ENCODE results near the gene CNTNAP2. TPM values are rescaled to one million over a fixed set of nuclear protein-coding genes. Genes with fewer than 3 reads are reported as not detected.

Gene CNTNAP2
- total and polyA plus RNA-seq, 8 donors, result 0.09 to 1.1 (median 0.38) TPM

- Histone ChIP-seq H3K36me3 (no peaks in the 10 kb centered on the region), H3K4me1 (no peaks in the 10 kb centered on the region), H3K9me3 (no peaks in the 10 kb centered on the region), H3K4me3 (no peak overlapping the region), H3K27ac (no peak overlapping the region), H3K27me3 (no peaks in the 10 kb centered on the region)
- 58 to 64% methylated on average over 2 of the region's 2 CpGs for WGBS, 2 donors
- DNase-seq (no peak), FAIRE-seq (no peak), ATAC-seq (no peak)
- no peak for TF ChIP-seq CTCF (IDR thresholded peaks at IDR 0.05)
- intact Hi-C loops (cut with DNase I), result no loop called here
Observed at GRCh38 chr7:146455091-146455655, 338.6 kb downstream of the CNTNAP2 start.

- WGBS, 2 donors, result 46 to 58% methylated on average over 2 of the region's 2 CpGs
- Histone ChIP-seq H3K36me3 (no peaks in the 10 kb centered on the region), H3K27ac (no peak overlapping the region), H3K9me3 (no peaks in the 10 kb centered on the region), H3K4me3 (no peak overlapping the region), H3K27me3 (no peaks in the 10 kb centered on the region), H3K4me1 (no peaks in the 10 kb centered on the region)
- FAIRE-seq, result no peak
- no peak for DNase-seq
- ATAC-seq, result no peak
- intact Hi-C loops (cut with DNase I), result no loop called here
- no peak for TF ChIP-seq CTCF (IDR thresholded peaks at IDR 0.05)
Observed at GRCh38 chr7:146479040-146479439, 362.4 kb downstream of the CNTNAP2 start.

GRCh38 chr7:146486519-146486918 is 369.9 kb downstream of the CNTNAP2 start:
- FAIRE-seq, result no peak
- no peaks in the 10 kb centered on the region for H3K4me1 ChIP-seq
- intact Hi-C loops (cut with DNase I), result no loop called here
- no peak overlapping the region for H3K27ac ChIP-seq
- H3K4me3 ChIP-seq, result no peak overlapping the region
- no peaks in the 10 kb centered on the region for H3K36me3 ChIP-seq
- no peak for ATAC-seq
- H3K27me3 ChIP-seq, result no peaks in the 10 kb centered on the region
- WGBS, 2 donors, result 74 to 85% methylated on average over 3 of the region's 3 CpGs
- TF ChIP-seq CTCF (IDR thresholded peaks at IDR 0.05), result no peak
- DNase-seq, result no peak
- no peaks in the 10 kb centered on the region for H3K9me3 ChIP-seq

- no peak for ATAC-seq
- FAIRE-seq, result no peak
- H3K27me3 ChIP-seq, result no peaks in the 10 kb centered on the region
- no peak overlapping the region for H3K27ac ChIP-seq
- no peaks in the 10 kb centered on the region for H3K9me3 ChIP-seq
- H3K4me1 ChIP-seq, result no peaks in the 10 kb centered on the region
- H3K4me3 ChIP-seq, result no peak overlapping the region
- WGBS, 2 donors, result 20 to 32% methylated on average over 4 of the region's 4 CpGs
- no peak for DNase-seq
- intact Hi-C loops (cut with DNase I), result no loop called here
- no peaks in the 10 kb centered on the region for H3K36me3 ChIP-seq
- TF ChIP-seq CTCF (IDR thresholded peaks at IDR 0.05), result no peak
Observed at GRCh38 chr7:146492017-146492416, 375.4 kb downstream of the CNTNAP2 start.

- no peaks in the 10 kb centered on the region for H3K27me3 ChIP-seq
- DNase-seq, result no peak
- no peak for ATAC-seq
- TF ChIP-seq CTCF (IDR thresholded peaks at IDR 0.05), result no peak
- no peak overlapping the region for H3K4me3 ChIP-seq
- H3K4me1 ChIP-seq, result no peaks in the 10 kb centered on the region
- H3K36me3 ChIP-seq, result no peaks in the 10 kb centered on the region
- FAIRE-seq, result no peak
- intact Hi-C loops (cut with DNase I), result no loop called here
- H3K27ac ChIP-seq, result no peak overlapping the region
- 50 to 54% methylated on average over 6 of the region's 6 CpGs for WGBS, 2 donors
- no peaks in the 10 kb centered on the region for H3K9me3 ChIP-seq
Observed at GRCh38 chr7:146494952-146495596, 378.5 kb downstream of the CNTNAP2 start.
